ENCODE data around the gene ARHGAP20. TPM values are rescaled to one million over a fixed set of nuclear protein-coding genes. Genes with fewer than 3 reads are reported as not detected.
A peak's percentile ranks its signal among the peaks of the same experiment; 100 is the strongest.

ARHGAP20 gene
- total and polyA plus RNA-seq, 2 experiments from 2014 or later = 0.30 to 0.35 TPM

GRCh38 chr11:110679323-110679975 lies 32.8 kb downstream of the ARHGAP20 start:
- H3K4me1 ChIP-seq (ENCODE audit: low read depth) = no peaks in the 10 kb centered on the region
- no peak for TF ChIP-seq CTCF (IDR thresholded peaks at IDR 0.05; ENCODE audit: low read depth, low read length)
- no peak overlapping the region for H3K27ac ChIP-seq
- H3K4me3 ChIP-seq = no peak overlapping the region
- H3K9me3 ChIP-seq (ENCODE audit: low read depth) = no peaks in the 10 kb centered on the region
- H3K27me3 ChIP-seq = no peaks in the 10 kb centered on the region
- no peaks in the 10 kb centered on the region for H3K36me3 ChIP-seq
- peak in 1 of 2 donors; percentile 4 for DNase-seq (ENCODE audit: low read depth in 1 of 2, low spot score in 1 of 2)

- Histone ChIP-seq H3K4me3 (no peak overlapping the region), H3K27ac (no peak overlapping the region), H3K36me3 (no peaks in the 10 kb centered on the region), H3K9me3 (ENCODE audit: low read depth) (no peaks in the 10 kb centered on the region), H3K4me1 (ENCODE audit: low read depth) (no peaks in the 10 kb centered on the region), H3K27me3 (no peaks in the 10 kb centered on the region)
- no peak for TF ChIP-seq CTCF (IDR thresholded peaks at IDR 0.05; ENCODE audit: low read depth, low read length)
- no peak for DNase-seq (ENCODE audit: low read depth in 1 of 2, low spot score in 1 of 2)
Observed at GRCh38 chr11:110675548-110675947, 36.7 kb downstream of the ARHGAP20 start.

GRCh38 chr11:110665689-110666465 lies 46.4 kb downstream of the ARHGAP20 start:
- no peaks in the 10 kb centered on the region for H3K27me3 ChIP-seq
- no peaks in the 10 kb centered on the region for H3K9me3 ChIP-seq (ENCODE audit: low read depth)
- H3K4me3 ChIP-seq = no peak overlapping the region
- no peak for DNase-seq (ENCODE audit: low read depth in 1 of 2, low spot score in 1 of 2)
- no peak overlapping the region for H3K27ac ChIP-seq
- no peaks in the 10 kb centered on the region for H3K4me1 ChIP-seq (ENCODE audit: low read depth)
- TF ChIP-seq CTCF (IDR thresholded peaks at IDR 0.05; ENCODE audit: low read depth, low read length) = no peak
- no peaks in the 10 kb centered on the region for H3K36me3 ChIP-seq

- H3K9me3 ChIP-seq (ENCODE audit: low read depth) = no peaks in the 10 kb centered on the region
- TF ChIP-seq CTCF (IDR thresholded peaks at IDR 0.05; ENCODE audit: low read depth, low read length) = no peak
- no peaks in the 10 kb centered on the region for H3K27me3 ChIP-seq
- H3K36me3 ChIP-seq = no peaks in the 10 kb centered on the region
- DNase-seq (ENCODE audit: low read depth in 1 of 2, low spot score in 1 of 2) = no peak
- H3K27ac ChIP-seq = no peak overlapping the region
- no peak overlapping the region for H3K4me3 ChIP-seq
- H3K4me1 ChIP-seq (ENCODE audit: low read depth) = no peaks in the 10 kb centered on the region
Observed at GRCh38 chr11:110655967-110656366, 56.3 kb downstream of the ARHGAP20 start.

- DNase-seq (ENCODE audit: low read depth in 1 of 2, low spot score in 1 of 2) = no peak
- no peaks in the 10 kb centered on the region for H3K27me3 ChIP-seq
- TF ChIP-seq CTCF (IDR thresholded peaks at IDR 0.05; ENCODE audit: low read depth, low read length) = no peak
- H3K27ac ChIP-seq = no peak overlapping the region
- H3K36me3 ChIP-seq = no peaks in the 10 kb centered on the region
- no peak overlapping the region for H3K4me3 ChIP-seq
- H3K9me3 ChIP-seq (ENCODE audit: low read depth) = no peaks in the 10 kb centered on the region
- H3K4me1 ChIP-seq (ENCODE audit: low read depth) = no peaks in the 10 kb centered on the region
Observed at GRCh38 chr11:110654456-110654855, 57.8 kb downstream of the ARHGAP20 start.

Data from cardiac muscle cell (in vitro differentiated cells and primary cell).